ENCODE data around the gene PAPOLG.

DNA sequence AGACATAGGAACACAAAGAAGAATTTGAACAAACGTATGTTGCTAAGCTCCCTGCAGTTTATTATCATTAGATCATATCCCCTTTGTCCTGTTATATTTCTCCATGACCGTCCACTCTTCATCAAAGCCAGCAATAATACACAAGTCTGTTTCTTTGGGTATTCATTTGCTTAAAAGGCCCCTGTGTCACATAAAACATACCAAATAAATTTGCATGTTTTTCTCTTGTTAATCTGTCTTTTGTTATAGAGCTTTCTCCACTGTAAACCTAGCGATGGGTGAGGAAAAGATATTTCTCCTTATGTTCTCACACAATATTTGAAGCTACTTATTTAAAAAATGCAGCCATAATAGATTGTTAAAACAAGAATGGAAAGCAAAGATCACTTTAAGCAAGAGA lies 82.4 kb downstream of the PAPOLG start:
- TF ChIP-seq, protein P1, sequence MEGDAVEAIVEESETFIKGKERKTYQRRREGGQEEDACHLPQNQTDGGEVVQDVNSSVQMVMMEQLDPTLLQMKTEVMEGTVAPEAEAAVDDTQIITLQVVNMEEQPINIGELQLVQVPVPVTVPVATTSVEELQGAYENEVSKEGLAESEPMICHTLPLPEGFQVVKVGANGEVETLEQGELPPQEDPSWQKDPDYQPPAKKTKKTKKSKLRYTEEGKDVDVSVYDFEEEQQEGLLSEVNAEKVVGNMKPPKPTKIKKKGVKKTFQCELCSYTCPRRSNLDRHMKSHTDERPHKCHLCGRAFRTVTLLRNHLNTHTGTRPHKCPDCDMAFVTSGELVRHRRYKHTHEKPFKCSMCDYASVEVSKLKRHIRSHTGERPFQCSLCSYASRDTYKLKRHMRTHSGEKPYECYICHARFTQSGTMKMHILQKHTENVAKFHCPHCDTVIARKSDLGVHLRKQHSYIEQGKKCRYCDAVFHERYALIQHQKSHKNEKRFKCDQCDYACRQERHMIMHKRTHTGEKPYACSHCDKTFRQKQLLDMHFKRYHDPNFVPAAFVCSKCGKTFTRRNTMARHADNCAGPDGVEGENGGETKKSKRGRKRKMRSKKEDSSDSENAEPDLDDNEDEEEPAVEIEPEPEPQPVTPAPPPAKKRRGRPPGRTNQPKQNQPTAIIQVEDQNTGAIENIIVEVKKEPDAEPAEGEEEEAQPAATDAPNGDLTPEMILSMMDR (IDR thresholded peaks at IDR 0.05) = no peak
- TF ChIP-seq POLR2A (IDR thresholded peaks at IDR 0.05) = no peak
